SJSA1 (cell line): Measurements from ENCODE around the gene TAS1R2. TPM values are rescaled to one million over a fixed set of nuclear protein-coding genes. Genes with fewer than 3 reads are reported as not detected.
"Not testable (repeated sequence)": the region's sequence is repeated elsewhere in the genome, so short reads cannot be mapped to it uniquely, and the experiment has no call there.

Source experiments
- DNase-seq, 2 experiments: peaks; one replicate each; pipeline ENCODE4 v3.0.0-alpha.2; 2015 to 2020; ENCODE audit warnings: low spot score in 2 of 2, low read depth in 1 of 2
- H3K27ac ChIP-seq: fragments of 250-450 bp; sonication (Bioruptor Pico); 2 replicates; pipeline ENCODE4 v1.5.1; 2020; ENCODE audit warnings: mild to moderate bottlenecking, moderate library complexity
- H3K27me3 ChIP-seq: fragments of 250-450 bp; sonication (Bioruptor Pico); replicated peaks from 2 replicates; pipeline ENCODE4 v1.5.1; 2020; ENCODE audit warnings: mild to moderate bottlenecking, moderate library complexity
- H3K36me3 ChIP-seq: fragments of 250-450 bp; sonication (Bioruptor Pico); 2 replicates; pipeline ENCODE4 v1.5.1; 2020; ENCODE audit warnings: mild to moderate bottlenecking
- H3K4me1 ChIP-seq: fragments of 250-450 bp; sonication (Bioruptor Pico); replicated peaks from 2 replicates; pipeline ENCODE4 v1.6.1; 2021; ENCODE audit warnings: mild to moderate bottlenecking
- H3K4me3 ChIP-seq: fragments of 250-450 bp; sonication (Bioruptor Pico); 2 replicates; pipeline ENCODE4 v1.5.1; 2020; ENCODE audit warnings: mild to moderate bottlenecking
- H3K9me3 ChIP-seq: fragments of 250-450 bp; sonication (Bioruptor Pico); replicated peaks from 2 replicates; pipeline ENCODE4 v1.5.1; 2020; ENCODE audit warnings: mild to moderate bottlenecking
- total RNA-seq: library from RNA; depleted of rRNA; stranded (reverse); fragments of >200 nt; shearing (Covaris generic); gene quantifications from 2 replicates; pipeline ENCODE4 v1.2.3, GENCODE V29; 2014

Gene TAS1R2
- total RNA-seq, 1 experiment from 2014 or later, result not detected

GRCh38 chr1:18893120-18893519 lies 33.7 kb upstream of the TAS1R2 start:
- no peak for DNase-seq
- no peaks in the 10 kb centered on the region for H3K9me3 ChIP-seq
- no peaks in the 10 kb centered on the region for H3K27me3 ChIP-seq
- no peaks in the 10 kb centered on the region for H3K4me1 ChIP-seq
- no peak overlapping the region for H3K4me3 ChIP-seq
- H3K27ac ChIP-seq, result no peak overlapping the region
- H3K36me3 ChIP-seq, result no peaks in the 10 kb centered on the region

- not testable (repeated sequence) for H3K4me3 ChIP-seq, H3K36me3 ChIP-seq, H3K27ac ChIP-seq, H3K4me1 ChIP-seq, H3K27me3 ChIP-seq, H3K9me3 ChIP-seq, DNase-seq
Observed at GRCh38 chr1:18891858-18892257, 32.4 kb upstream of the TAS1R2 start.

- no peaks in the 10 kb centered on the region for H3K9me3 ChIP-seq
- no peaks in the 10 kb centered on the region for H3K36me3 ChIP-seq
- DNase-seq, result no peak
- H3K4me1 ChIP-seq, result no peaks in the 10 kb centered on the region
- H3K4me3 ChIP-seq, result no peak overlapping the region
- H3K27ac ChIP-seq, result no peak overlapping the region
- H3K27me3 ChIP-seq, result no peaks in the 10 kb centered on the region
Observed at GRCh38 chr1:18891426-18891780, 31.9 kb upstream of the TAS1R2 start.

GRCh38 chr1:18890706-18891425 lies 31.4 kb upstream of the TAS1R2 start:
- H3K27me3 ChIP-seq, result no peaks in the 10 kb centered on the region
- no peak overlapping the region for H3K27ac ChIP-seq
- H3K36me3 ChIP-seq, result no peaks in the 10 kb centered on the region
- H3K4me3 ChIP-seq, result no peak overlapping the region
- DNase-seq, result no peak
- H3K9me3 ChIP-seq, result no peaks in the 10 kb centered on the region
- H3K4me1 ChIP-seq, result 0 out of 2 replicates have a peak, but pooled peaks cover 4% of the 10 kb centered on the region

GRCh38 chr1:18886003-18886335 lies 26.5 kb upstream of the TAS1R2 start:
- DNase-seq, result no peak
- Histone ChIP-seq H3K27ac (no peak overlapping the region), H3K4me3 (no peak overlapping the region), H3K9me3 (no peaks in the 10 kb centered on the region), H3K4me1 (0 out of 2 replicates have a peak, but pooled peaks cover 5% of the 10 kb centered on the region), H3K27me3 (no peaks in the 10 kb centered on the region), H3K36me3 (0 out of 2 replicates have a peak, but pooled peaks cover 2% of the 10 kb centered on the region)

GRCh38 chr1:18885311-18886002 lies 26.0 kb upstream of the TAS1R2 start:
- H3K36me3 ChIP-seq, result 0 out of 2 replicates have a peak, but pooled peaks cover 2% of the 10 kb centered on the region
- H3K4me1 ChIP-seq, result 0 out of 2 replicates have a peak, but pooled peaks cover 5% of the 10 kb centered on the region
- no peaks in the 10 kb centered on the region for H3K9me3 ChIP-seq
- H3K27ac ChIP-seq, result no peak overlapping the region
- H3K4me3 ChIP-seq, result no peak overlapping the region
- H3K27me3 ChIP-seq, result no peaks in the 10 kb centered on the region
- DNase-seq, result no peak

GRCh38 chr1:18884727-18885126 lies 25.3 kb upstream of the TAS1R2 start:
- H3K9me3 ChIP-seq, result no peaks in the 10 kb centered on the region
- H3K36me3 ChIP-seq, result 0 out of 2 replicates have a peak, but pooled peaks cover 2% of the 10 kb centered on the region
- 0 out of 2 replicates have a peak, but pooled peaks cover 5% of the 10 kb centered on the region for H3K4me1 ChIP-seq
- H3K27me3 ChIP-seq, result no peaks in the 10 kb centered on the region
- H3K4me3 ChIP-seq, result no peak overlapping the region
- no peak overlapping the region for H3K27ac ChIP-seq
- DNase-seq, result no peak

GRCh38 chr1:18884419-18884717 lies 24.9 kb upstream of the TAS1R2 start:
- 0 out of 2 replicates have a peak, but pooled peaks cover 5% of the 10 kb centered on the region for H3K4me1 ChIP-seq
- H3K27me3 ChIP-seq, result no peaks in the 10 kb centered on the region
- no peaks in the 10 kb centered on the region for H3K9me3 ChIP-seq
- no peak overlapping the region for H3K4me3 ChIP-seq
- 0 out of 2 replicates have a peak, but pooled peaks cover 2% of the 10 kb centered on the region for H3K36me3 ChIP-seq
- no peak for DNase-seq
- no peak overlapping the region for H3K27ac ChIP-seq

GRCh38 chr1:18883636-18884418 lies 24.4 kb upstream of the TAS1R2 start:
- Histone ChIP-seq H3K27ac (no peak overlapping the region), H3K4me1 (0 out of 2 replicates have a peak, but pooled peaks cover 5% of the 10 kb centered on the region)
- DNase-seq, result peak; percentile 57 to 78

GRCh38 chr1:18883079-18883478 lies 23.6 kb upstream of the TAS1R2 start:
- Histone ChIP-seq H3K4me3 (no peak overlapping the region), H3K27me3 (no peaks in the 10 kb centered on the region), H3K4me1 (0 out of 2 replicates have a peak, but pooled peaks cover 5% of the 10 kb centered on the region), H3K9me3 (no peaks in the 10 kb centered on the region), H3K36me3 (0 out of 2 replicates have a peak, but pooled peaks cover 2% of the 10 kb centered on the region), H3K27ac (no peak overlapping the region)
- DNase-seq, result no peak

More at GRCh38 chr1:18883636-18884418, 24.4 kb upstream of the TAS1R2 start:
- Histone ChIP-seq H3K36me3 (0 out of 2 replicates have a peak, but pooled peaks cover 2% of the 10 kb centered on the region), H3K27me3 (no peaks in the 10 kb centered on the region), H3K9me3 (no peaks in the 10 kb centered on the region), H3K4me3 (no peak overlapping the region)

GRCh38 chr1:18882486-18882885 lies 23.0 kb upstream of the TAS1R2 start:
- Histone ChIP-seq H3K27ac (no peak overlapping the region), H3K4me1 (0 out of 2 replicates have a peak, but pooled peaks cover 5% of the 10 kb centered on the region), H3K4me3 (no peak overlapping the region), H3K9me3 (no peaks in the 10 kb centered on the region), H3K36me3 (0 out of 2 replicates have a peak, but pooled peaks cover 2% of the 10 kb centered on the region), H3K27me3 (no peaks in the 10 kb centered on the region)
- DNase-seq, result no peak

GRCh38 chr1:18881642-18882431 lies 22.4 kb upstream of the TAS1R2 start:
- H3K27ac ChIP-seq, result no peak overlapping the region
- H3K36me3 ChIP-seq, result 0 out of 2 replicates have a peak, but pooled peaks cover 2% of the 10 kb centered on the region
- H3K4me3 ChIP-seq, result no peak overlapping the region
- 0 out of 2 replicates have a peak, but pooled peaks cover 5% of the 10 kb centered on the region for H3K4me1 ChIP-seq
- H3K9me3 ChIP-seq, result no peaks in the 10 kb centered on the region
- DNase-seq, result no peak
- H3K27me3 ChIP-seq, result no peaks in the 10 kb centered on the region

- Histone ChIP-seq H3K36me3 (0 out of 2 replicates have a peak, but pooled peaks cover 2% of the 10 kb centered on the region), H3K9me3 (no peaks in the 10 kb centered on the region), H3K27ac (no peak overlapping the region)
Observed at GRCh38 chr1:18881164-18881563, 21.7 kb upstream of the TAS1R2 start.

More at GRCh38 chr1:18881164-18881563, 21.7 kb upstream of the TAS1R2 start:
- Histone ChIP-seq H3K27me3 (no peaks in the 10 kb centered on the region), H3K4me3 (no peak overlapping the region), H3K4me1 (0 out of 2 replicates have a peak, but pooled peaks cover 4% of the 10 kb centered on the region)
- no peak for DNase-seq
